ENCODE measurements around the gene TRPV4.

DNA sequence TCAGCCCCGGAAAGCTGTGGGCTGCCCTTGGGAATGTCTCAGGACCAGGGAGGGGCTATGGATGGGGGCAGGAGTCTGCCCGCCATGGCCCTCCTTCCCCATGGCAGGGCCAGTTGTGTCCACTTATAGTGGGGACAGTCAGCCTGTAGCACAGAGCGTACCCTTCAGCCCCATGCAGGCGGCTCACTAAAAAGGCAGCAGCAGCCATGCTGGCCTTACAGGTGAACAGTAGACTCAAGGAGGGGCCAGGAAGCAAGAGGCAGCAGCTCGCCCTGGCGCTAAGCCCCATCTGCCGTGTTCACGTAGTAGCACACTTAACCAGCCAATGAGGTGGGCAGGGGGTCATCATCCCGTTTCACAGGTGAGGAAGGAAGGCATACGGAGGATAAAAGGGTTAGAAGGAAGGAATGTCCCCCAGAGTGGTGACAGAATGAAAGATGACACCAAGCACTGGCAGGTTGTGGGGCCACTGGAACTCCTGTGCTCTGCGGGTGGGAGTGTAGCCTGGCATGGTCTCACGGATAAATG lies 66.9 kb downstream of the TRPV4 start:
- TF ChIP-seq, protein P1, sequence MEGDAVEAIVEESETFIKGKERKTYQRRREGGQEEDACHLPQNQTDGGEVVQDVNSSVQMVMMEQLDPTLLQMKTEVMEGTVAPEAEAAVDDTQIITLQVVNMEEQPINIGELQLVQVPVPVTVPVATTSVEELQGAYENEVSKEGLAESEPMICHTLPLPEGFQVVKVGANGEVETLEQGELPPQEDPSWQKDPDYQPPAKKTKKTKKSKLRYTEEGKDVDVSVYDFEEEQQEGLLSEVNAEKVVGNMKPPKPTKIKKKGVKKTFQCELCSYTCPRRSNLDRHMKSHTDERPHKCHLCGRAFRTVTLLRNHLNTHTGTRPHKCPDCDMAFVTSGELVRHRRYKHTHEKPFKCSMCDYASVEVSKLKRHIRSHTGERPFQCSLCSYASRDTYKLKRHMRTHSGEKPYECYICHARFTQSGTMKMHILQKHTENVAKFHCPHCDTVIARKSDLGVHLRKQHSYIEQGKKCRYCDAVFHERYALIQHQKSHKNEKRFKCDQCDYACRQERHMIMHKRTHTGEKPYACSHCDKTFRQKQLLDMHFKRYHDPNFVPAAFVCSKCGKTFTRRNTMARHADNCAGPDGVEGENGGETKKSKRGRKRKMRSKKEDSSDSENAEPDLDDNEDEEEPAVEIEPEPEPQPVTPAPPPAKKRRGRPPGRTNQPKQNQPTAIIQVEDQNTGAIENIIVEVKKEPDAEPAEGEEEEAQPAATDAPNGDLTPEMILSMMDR (IDR thresholded peaks at IDR 0.05; ENCODE audit: poor library complexity), result no peak
- TF ChIP-seq EZH2phosphoT487 (IDR thresholded peaks at IDR 0.05; ENCODE audit: low read depth, severe bottlenecking, unreplicated experiment), result no peak
- no peak for TF ChIP-seq EZH2 (IDR thresholded peaks at IDR 0.05; ENCODE audit: borderline replicate concordance)

Data from hepatocyte (in vitro differentiated cells).